VCaP (cell line): ENCODE measurements around the gene SPATS2L.
A peak's percentile ranks its signal among the peaks of the same experiment; 100 is the strongest.

Source experiments
- H3K27ac ChIP-seq: fragments of 450-650 bp; 2 replicates; pipeline ENCODE4 v1.5.1; 2017
- CTCF ChIP-seq: fragments of 450-650 bp; conservative IDR thresholded peaks from 2 replicates; pipeline ENCODE4 v1.5.1; 2017; ENCODE audit warnings: mild to moderate bottlenecking, moderate library complexity

The SPATS2L gene

GRCh38 chr2:200306196-200306930 is at the start of gene SPATS2L:
Gene SPATS2L, plus strand, starts transcription at chr2:200306693. Its CDS starts 82,552 bp downstream, at chr2:200389245.
- no peak; the same call in 1 of the 2 replicates for TF ChIP-seq CTCF
- peak within 1 kb of the TSS; percentile 90 for H3K27ac ChIP-seq

- peak overlapping the region; percentile 97 for H3K27ac ChIP-seq
- TF ChIP-seq CTCF, result no peak
Measured at GRCh38 chr2:200257570-200257969, 48.9 kb upstream of the SPATS2L start.

- H3K27ac ChIP-seq, result peak overlapping the region; percentile 97
- no peak for TF ChIP-seq CTCF
Measured at GRCh38 chr2:200258081-200258480, 48.4 kb upstream of the SPATS2L start.

- peak overlapping the region; percentile 97 for H3K27ac ChIP-seq
- TF ChIP-seq CTCF, result no peak
Measured at GRCh38 chr2:200258881-200259576, 47.5 kb upstream of the SPATS2L start.

GRCh38 chr2:200259577-200259957 is 46.9 kb upstream of the SPATS2L start:
- H3K27ac ChIP-seq, result peak overlapping the region; percentile 97
- TF ChIP-seq CTCF, result no peak

- no peak for TF ChIP-seq CTCF
- no peak overlapping the region for H3K27ac ChIP-seq
Measured at GRCh38 chr2:200262047-200262446, 44.4 kb upstream of the SPATS2L start.

- H3K27ac ChIP-seq, result no peak overlapping the region
- TF ChIP-seq CTCF, result no peak
Measured at GRCh38 chr2:200263279-200263678, 43.2 kb upstream of the SPATS2L start.
